Tibial artery (tissue), 4 donors: Measurements from ENCODE around the gene WDR37.
"Not testable (repeated sequence)": the region's sequence is repeated elsewhere in the genome, so short reads cannot be mapped to it uniquely, and the experiment has no call there.

Experiments
- DNase-seq, 2 donors: peaks; one replicate each; pipeline ENCODE4 v3.0.0-alpha.2; 2019
- H3K27ac ChIP-seq, 2 donors: fragments of 200-600 bp; sonication (generic) in 1 of 2; 1 replicate in 1 of 2; 2 replicates in 1 of 2; pipeline ENCODE4 v1.5.1; 2018 to 2019; ENCODE audit warnings: mild to moderate bottlenecking in 1 of 2
- H3K27me3 ChIP-seq, 2 donors: fragments of 200-600 bp; sonication (generic) in 1 of 2; one replicate each; pipeline versions ENCODE4 v1.5.1 to v1.6.0; 2016 to 2019
- H3K36me3 ChIP-seq, 3 donors: fragments of 200-600 bp; sonication (generic) in 2 of 3; one replicate each; pipeline ENCODE4 v1.5.1; 2016 to 2019; ENCODE audit warnings: mild to moderate bottlenecking in 2 of 3
- H3K4me1 ChIP-seq, 4 donors: fragments of 200-600 bp; sonication (generic) in 2 of 4; 1 replicate in 3 of 4; 2 replicates in 1 of 4; pipeline ENCODE4 v1.5.1; 2016 to 2019
- H3K4me3 ChIP-seq, 2 donors: fragments of 200-600 bp; sonication (generic) in 1 of 2; 1 replicate in 1 of 2; 2 replicates in 1 of 2; pipeline ENCODE4 v1.5.1; 2018 to 2019; ENCODE audit warnings: mild to moderate bottlenecking in 2 of 2
- H3K9me3 ChIP-seq, 3 donors: fragments of 200-600 bp; sonication (generic) in 1 of 3; one replicate each; pipeline ENCODE4 v1.5.1; 2016 to 2019
- CTCF ChIP-seq, 2 experiments: fragments of 200-600 bp in 1 of 2; fragments of 450-650 bp in 1 of 2; IDR thresholded peaks; one replicate each; pipeline ENCODE4 v1.5.1; 2017 to 2019; ENCODE audit warnings: antibody characterized with exemption in 2 of 2, mild to moderate bottlenecking in 1 of 2, moderate library complexity in 1 of 2
- intact Hi-C: fragments of 100-400 bp; cut with DNase I; formaldehyde crosslinking; loops from one replicate; pipeline ENCODE4 v1.15.0; 2023; ENCODE audit warnings: low total_unique reads

Gene WDR37

GRCh38 chr10:1117651-1118050 lies 61.5 kb downstream of the WDR37 start:
- Histone ChIP-seq H3K27ac (no peak overlapping the region), H3K4me3 (no peak overlapping the region), H3K9me3 (no peaks in the 10 kb centered on the region), H3K36me3 (peaks cover 71 to 97% (median 83%) of the 10 kb centered on the region in 3 donors), H3K4me1 (no peaks in the 10 kb centered on the region), H3K27me3 (no peaks in the 10 kb centered on the region)
- TF ChIP-seq CTCF (IDR thresholded peaks at IDR 0.05): no peak
- DNase-seq: no peak
- intact Hi-C loops: no loop called here

GRCh38 chr10:1118318-1118717 lies 62.1 kb downstream of the WDR37 start:
- H3K36me3 ChIP-seq: peaks cover 72 to 92% (median 81%) of the 10 kb centered on the region in 3 donors
- H3K27ac ChIP-seq, intact Hi-C loops, H3K27me3 ChIP-seq, H3K4me3 ChIP-seq, DNase-seq, H3K9me3 ChIP-seq, H3K4me1 ChIP-seq: not testable (repeated sequence)

GRCh38 chr10:1119027-1119426 lies 62.8 kb downstream of the WDR37 start:
- H3K27ac ChIP-seq: no peak overlapping the region
- intact Hi-C loops: no loop called here
- H3K9me3 ChIP-seq: no peaks in the 10 kb centered on the region

GRCh38 chr10:1119501-1119900 lies 63.3 kb downstream of the WDR37 start:
- Histone ChIP-seq H3K4me3 (no peak overlapping the region), H3K27me3 (no peaks in the 10 kb centered on the region), H3K4me1 (no peaks in the 10 kb centered on the region), H3K36me3 (peaks cover 69 to 88% (median 85%) of the 10 kb centered on the region in 3 donors), H3K27ac (no peak overlapping the region), H3K9me3 (no peaks in the 10 kb centered on the region)
- TF ChIP-seq CTCF (IDR thresholded peaks at IDR 0.05): no peak
- intact Hi-C loops: no loop called here
- no peak for DNase-seq

More at GRCh38 chr10:1119027-1119426, 62.8 kb downstream of the WDR37 start:
- Histone ChIP-seq H3K27me3 (no peaks in the 10 kb centered on the region), H3K4me1 (no peaks in the 10 kb centered on the region), H3K36me3 (peaks cover 72 to 88% (median 83%) of the 10 kb centered on the region in 3 donors), H3K4me3 (no peak overlapping the region)
- DNase-seq: no peak
- no peak for TF ChIP-seq CTCF (IDR thresholded peaks at IDR 0.05)

GRCh38 chr10:1120306-1120705 lies 64.1 kb downstream of the WDR37 start:
- Histone ChIP-seq H3K36me3 (peaks cover 72 to 88% (median 88%) of the 10 kb centered on the region in 3 donors), H3K27ac (no peak overlapping the region), H3K4me3 (no peak overlapping the region), H3K4me1 (no peaks in the 10 kb centered on the region), H3K27me3 (no peaks in the 10 kb centered on the region), H3K9me3 (no peaks in the 10 kb centered on the region)
- no peak for DNase-seq
- no peak for TF ChIP-seq CTCF (IDR thresholded peaks at IDR 0.05)
- intact Hi-C loops: no loop called here

- H3K27me3 ChIP-seq: no peaks in the 10 kb centered on the region
- no peak for TF ChIP-seq CTCF (IDR thresholded peaks at IDR 0.05)
- intact Hi-C loops: no loop called here
- H3K4me1 ChIP-seq: no peaks in the 10 kb centered on the region
- H3K4me3 ChIP-seq: no peak overlapping the region
- DNase-seq: no peak
- no peak overlapping the region for H3K27ac ChIP-seq
- no peaks in the 10 kb centered on the region for H3K9me3 ChIP-seq
- H3K36me3 ChIP-seq: peaks cover 77 to 89% (median 88%) of the 10 kb centered on the region in 3 donors
These were observed 64.6 kb downstream of the WDR37 start for GRCh38 chr10:1120801-1121211.
